ENCODE data around the gene PTPRN2.

Gene PTPRN2

GRCh38 chr7:158112571-158113320 lies 474.9 kb downstream of the PTPRN2 start:
- TF ChIP-seq CTCF (IDR thresholded peaks at IDR 0.05; ENCODE audit: insufficient read depth, missing control alignments): no peak
- no peak for FAIRE-seq
- no peak for DNase-seq (ENCODE audit: insufficient read length, low spot score)

- FAIRE-seq: no peak
- TF ChIP-seq CTCF (IDR thresholded peaks at IDR 0.05; ENCODE audit: insufficient read depth, missing control alignments): no peak
- DNase-seq (ENCODE audit: insufficient read length, low spot score): no peak
Observed at GRCh38 chr7:158111906-158112570, 475.6 kb downstream of the PTPRN2 start.

- no peak for FAIRE-seq
- no peak for TF ChIP-seq CTCF (IDR thresholded peaks at IDR 0.05; ENCODE audit: insufficient read depth, missing control alignments)
- no peak for DNase-seq (ENCODE audit: insufficient read length, low spot score)
Observed at GRCh38 chr7:158111049-158111751, 476.4 kb downstream of the PTPRN2 start.

- FAIRE-seq (no peak), DNase-seq (ENCODE audit: insufficient read length, low spot score) (no peak)
- TF ChIP-seq CTCF (IDR thresholded peaks at IDR 0.05; ENCODE audit: insufficient read depth, missing control alignments): no peak
Observed at GRCh38 chr7:158110661-158111048, 477.0 kb downstream of the PTPRN2 start.

GRCh38 chr7:158110034-158110590 lies 477.5 kb downstream of the PTPRN2 start:
- DNase-seq (ENCODE audit: insufficient read length, low spot score) (no peak), FAIRE-seq (no peak)
- no peak for TF ChIP-seq CTCF (IDR thresholded peaks at IDR 0.05; ENCODE audit: insufficient read depth, missing control alignments)

GRCh38 chr7:158109364-158110033 lies 478.1 kb downstream of the PTPRN2 start:
- DNase-seq (ENCODE audit: insufficient read length, low spot score): no peak
- TF ChIP-seq CTCF (IDR thresholded peaks at IDR 0.05; ENCODE audit: insufficient read depth, missing control alignments): no peak
- FAIRE-seq: no peak
